Measurements from ENCODE around the gene NHLRC4.

The NHLRC4 gene

DNA sequence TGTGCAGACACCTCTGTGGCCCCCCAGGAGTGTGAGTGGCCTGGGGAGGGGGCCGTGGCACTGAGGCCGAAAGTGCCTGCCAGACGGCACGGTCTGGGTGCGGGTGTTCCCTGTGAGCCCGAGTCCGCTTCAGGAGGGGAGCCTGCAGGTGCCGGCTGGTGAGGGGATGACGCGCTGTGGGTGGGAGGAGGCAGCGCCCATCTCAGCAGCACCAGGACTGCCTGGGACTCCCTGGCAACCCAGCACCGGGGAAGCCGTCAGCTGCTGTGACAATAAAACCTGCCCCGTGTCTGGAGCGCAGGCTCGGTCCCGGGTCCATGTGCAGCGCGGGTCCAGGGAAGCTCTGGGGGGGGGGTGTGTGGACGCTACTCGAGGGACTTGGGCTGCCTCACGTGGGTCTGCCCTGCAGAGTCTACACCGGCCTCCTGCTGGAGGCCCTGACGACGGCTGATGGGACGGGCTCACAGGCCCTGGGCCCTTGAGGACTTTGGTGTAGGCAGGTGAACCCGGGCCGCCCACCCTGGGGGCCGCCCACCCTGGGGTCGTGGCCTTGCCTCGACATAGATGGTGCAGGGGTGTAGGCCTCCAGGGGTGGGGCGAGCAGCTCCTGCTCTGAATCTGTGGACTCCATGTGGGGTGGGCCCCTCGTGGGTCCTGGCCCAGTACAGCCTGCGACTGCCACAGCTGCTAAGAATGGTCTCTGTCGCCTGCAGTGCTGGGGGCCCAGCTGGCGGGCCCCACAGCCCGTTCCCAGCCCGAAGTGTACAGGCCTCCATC, 17.2 kb downstream of the NHLRC4 start (continued):
- TF ChIP-seq, protein P1, sequence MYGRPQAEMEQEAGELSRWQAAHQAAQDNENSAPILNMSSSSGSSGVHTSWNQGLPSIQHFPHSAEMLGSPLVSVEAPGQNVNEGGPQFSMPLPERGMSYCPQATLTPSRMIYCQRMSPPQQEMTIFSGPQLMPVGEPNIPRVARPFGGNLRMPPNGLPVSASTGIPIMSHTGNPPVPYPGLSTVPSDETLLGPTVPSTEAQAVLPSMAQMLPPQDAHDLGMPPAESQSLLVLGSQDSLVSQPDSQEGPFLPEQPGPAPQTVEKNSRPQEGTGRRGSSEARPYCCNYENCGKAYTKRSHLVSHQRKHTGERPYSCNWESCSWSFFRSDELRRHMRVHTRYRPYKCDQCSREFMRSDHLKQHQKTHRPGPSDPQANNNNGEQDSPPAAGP (tag by site-specific recombination; IDR thresholded peaks at IDR 0.05) = 0 out of 2 replicates have a peak, but pooled peaks have one; percentile 36
- TF ChIP-seq, protein P2, sequence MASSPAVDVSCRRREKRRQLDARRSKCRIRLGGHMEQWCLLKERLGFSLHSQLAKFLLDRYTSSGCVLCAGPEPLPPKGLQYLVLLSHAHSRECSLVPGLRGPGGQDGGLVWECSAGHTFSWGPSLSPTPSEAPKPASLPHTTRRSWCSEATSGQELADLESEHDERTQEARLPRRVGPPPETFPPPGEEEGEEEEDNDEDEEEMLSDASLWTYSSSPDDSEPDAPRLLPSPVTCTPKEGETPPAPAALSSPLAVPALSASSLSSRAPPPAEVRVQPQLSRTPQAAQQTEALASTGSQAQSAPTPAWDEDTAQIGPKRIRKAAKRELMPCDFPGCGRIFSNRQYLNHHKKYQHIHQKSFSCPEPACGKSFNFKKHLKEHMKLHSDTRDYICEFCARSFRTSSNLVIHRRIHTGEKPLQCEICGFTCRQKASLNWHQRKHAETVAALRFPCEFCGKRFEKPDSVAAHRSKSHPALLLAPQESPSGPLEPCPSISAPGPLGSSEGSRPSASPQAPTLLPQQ (tag by site-specific recombination; IDR thresholded peaks at IDR 0.05) = peak; percentile 95

DNA sequence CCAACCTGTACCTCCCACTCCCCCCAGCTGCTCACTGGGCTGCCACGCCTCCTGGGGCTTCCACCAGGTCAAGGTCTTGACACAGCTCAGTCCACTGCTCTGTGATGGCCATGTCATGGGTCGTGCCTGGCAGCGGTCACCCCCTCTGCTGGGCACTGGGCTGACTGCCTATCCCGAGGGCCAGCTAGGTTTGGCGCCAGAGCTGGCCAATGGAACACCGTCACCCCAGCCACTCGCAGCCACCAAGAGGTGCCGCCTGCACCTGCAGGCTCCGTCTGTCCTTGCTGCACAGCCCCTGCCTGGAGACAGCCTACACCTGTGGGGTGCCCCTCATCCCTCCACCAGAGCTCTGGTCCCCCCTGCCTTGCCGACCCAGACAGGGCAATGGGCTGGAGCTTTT, 18.5 kb downstream of the NHLRC4 start:
- no peak overlapping the region for H3K27ac ChIP-seq (ENCODE audit: extremely low read depth, low read depth, low read length)
- no peaks in the 10 kb centered on the region for H3K9me3 ChIP-seq (ENCODE audit: control insufficient read depth, insufficient read depth, low read depth, low read length)
- CTCF ChIA-PET = interaction anchor here (0.5 to 1.3 kb wide), 3 partner anchors 13 to 193 kb away, joined by 3 to 4 read pairs (median 3); no protein-coding TSS in a partner anchor
- peaks cover 5% of the 10 kb centered on the region; the same call in 1 of the 2 replicates for H3K4me1 ChIP-seq (ENCODE audit: control insufficient read depth, insufficient read depth, low read length)
- H3K36me3 ChIP-seq (ENCODE audit: control insufficient read depth in 2 of 2, insufficient read depth in 1 of 2, low read length in 2 of 2) = peaks cover 0 to 17% of the 10 kb centered on the region in 2 experiments; a peak in 1 of 3 replicates
- POLR2A ChIA-PET = interaction anchor here (0.9 to 1.1 kb wide), 4 partner anchors 12 to 99 kb away, joined by 3 read pairs; partner anchors contain the start of genes JMJD8 and METTL26
- H3K4me3 ChIP-seq (ENCODE audit: low read depth, low read length) = no peak overlapping the region
- TF ChIP-seq WT1 (tag by site-specific recombination; IDR thresholded peaks at IDR 0.05) (no peak), AEBP2 (tag by site-specific recombination; IDR thresholded peaks at IDR 0.05; ENCODE audit: borderline replicate concordance) (no peak), TRIM28 (IDR thresholded peaks at IDR 0.05; ENCODE audit: borderline replicate concordance, low read length) (no peak), ZNF621 (tag by site-specific recombination; IDR thresholded peaks at IDR 0.05) (no peak), ZNF121 (tag by site-specific recombination; IDR thresholded peaks at IDR 0.05) (no peak), MYNN (tag by site-specific recombination; IDR thresholded peaks at IDR 0.05; ENCODE audit: borderline replicate concordance) (no peak), ZNF311 (tag by site-specific recombination; IDR thresholded peaks at IDR 0.05; ENCODE audit: borderline replicate concordance) (no peak), ZNF530 (tag by site-specific recombination; IDR thresholded peaks at IDR 0.05; ENCODE audit: low read depth) (no peak), ZNF404 (tag by site-specific recombination; IDR thresholded peaks at IDR 0.05) (no peak), KLF9 (tag by site-specific recombination; IDR thresholded peaks at IDR 0.05; ENCODE audit: low read depth) (0 out of 2 replicates have a peak, but pooled peaks have one; percentile 41), ZBTB7A (tag by site-specific recombination; IDR thresholded peaks at IDR 0.05; ENCODE audit: low read depth) (no peak), ZNF202 (tag by site-specific recombination; IDR thresholded peaks at IDR 0.05; ENCODE audit: borderline replicate concordance) (no peak), OVOL3 (tag by site-specific recombination; IDR thresholded peaks at IDR 0.05) (no peak), TSHZ1 (tag by site-specific recombination; IDR thresholded peaks at IDR 0.05; ENCODE audit: borderline replicate concordance) (no peak), ZNF76 (tag by site-specific recombination; IDR thresholded peaks at IDR 0.05; ENCODE audit: borderline replicate concordance, low read depth) (no peak)
- TF ChIP-seq, protein P3, sequence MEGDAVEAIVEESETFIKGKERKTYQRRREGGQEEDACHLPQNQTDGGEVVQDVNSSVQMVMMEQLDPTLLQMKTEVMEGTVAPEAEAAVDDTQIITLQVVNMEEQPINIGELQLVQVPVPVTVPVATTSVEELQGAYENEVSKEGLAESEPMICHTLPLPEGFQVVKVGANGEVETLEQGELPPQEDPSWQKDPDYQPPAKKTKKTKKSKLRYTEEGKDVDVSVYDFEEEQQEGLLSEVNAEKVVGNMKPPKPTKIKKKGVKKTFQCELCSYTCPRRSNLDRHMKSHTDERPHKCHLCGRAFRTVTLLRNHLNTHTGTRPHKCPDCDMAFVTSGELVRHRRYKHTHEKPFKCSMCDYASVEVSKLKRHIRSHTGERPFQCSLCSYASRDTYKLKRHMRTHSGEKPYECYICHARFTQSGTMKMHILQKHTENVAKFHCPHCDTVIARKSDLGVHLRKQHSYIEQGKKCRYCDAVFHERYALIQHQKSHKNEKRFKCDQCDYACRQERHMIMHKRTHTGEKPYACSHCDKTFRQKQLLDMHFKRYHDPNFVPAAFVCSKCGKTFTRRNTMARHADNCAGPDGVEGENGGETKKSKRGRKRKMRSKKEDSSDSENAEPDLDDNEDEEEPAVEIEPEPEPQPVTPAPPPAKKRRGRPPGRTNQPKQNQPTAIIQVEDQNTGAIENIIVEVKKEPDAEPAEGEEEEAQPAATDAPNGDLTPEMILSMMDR (tag by site-specific recombination; IDR thresholded peaks at IDR 0.05) = peak; percentile 77
- TF ChIP-seq, protein P4, sequence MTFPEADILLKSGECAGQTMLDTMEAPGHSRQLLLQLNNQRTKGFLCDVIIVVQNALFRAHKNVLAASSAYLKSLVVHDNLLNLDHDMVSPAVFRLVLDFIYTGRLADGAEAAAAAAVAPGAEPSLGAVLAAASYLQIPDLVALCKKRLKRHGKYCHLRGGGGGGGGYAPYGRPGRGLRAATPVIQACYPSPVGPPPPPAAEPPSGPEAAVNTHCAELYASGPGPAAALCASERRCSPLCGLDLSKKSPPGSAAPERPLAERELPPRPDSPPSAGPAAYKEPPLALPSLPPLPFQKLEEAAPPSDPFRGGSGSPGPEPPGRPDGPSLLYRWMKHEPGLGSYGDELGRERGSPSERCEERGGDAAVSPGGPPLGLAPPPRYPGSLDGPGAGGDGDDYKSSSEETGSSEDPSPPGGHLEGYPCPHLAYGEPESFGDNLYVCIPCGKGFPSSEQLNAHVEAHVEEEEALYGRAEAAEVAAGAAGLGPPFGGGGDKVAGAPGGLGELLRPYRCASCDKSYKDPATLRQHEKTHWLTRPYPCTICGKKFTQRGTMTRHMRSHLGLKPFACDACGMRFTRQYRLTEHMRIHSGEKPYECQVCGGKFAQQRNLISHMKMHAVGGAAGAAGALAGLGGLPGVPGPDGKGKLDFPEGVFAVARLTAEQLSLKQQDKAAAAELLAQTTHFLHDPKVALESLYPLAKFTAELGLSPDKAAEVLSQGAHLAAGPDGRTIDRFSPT (tag by site-specific recombination; IDR thresholded peaks at IDR 0.05) = peak; percentile 68; the same call in 1 of the 2 replicates
- TF ChIP-seq, protein P5, sequence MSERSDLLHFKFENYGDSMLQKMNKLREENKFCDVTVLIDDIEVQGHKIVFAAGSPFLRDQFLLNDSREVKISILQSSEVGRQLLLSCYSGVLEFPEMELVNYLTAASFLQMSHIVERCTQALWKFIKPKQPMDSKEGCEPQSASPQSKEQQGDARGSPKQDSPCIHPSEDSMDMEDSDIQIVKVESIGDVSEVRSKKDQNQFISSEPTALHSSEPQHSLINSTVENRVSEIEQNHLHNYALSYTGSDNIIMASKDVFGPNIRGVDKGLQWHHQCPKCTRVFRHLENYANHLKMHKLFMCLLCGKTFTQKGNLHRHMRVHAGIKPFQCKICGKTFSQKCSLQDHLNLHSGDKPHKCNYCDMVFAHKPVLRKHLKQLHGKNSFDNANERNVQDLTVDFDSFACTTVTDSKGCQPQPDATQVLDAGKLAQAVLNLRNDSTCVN (tag by site-specific recombination; optimal IDR thresholded peaks at IDR 0.05) = no peak

Measured in HEK293 (cell line).